Melanocyte of skin (primary cell): Measurements from ENCODE around the gene MORN4. TPM values are rescaled to one million over a fixed set of nuclear protein-coding genes. Genes with fewer than 3 reads are reported as not detected.

Source experiments
- total RNA-seq, 2 donors: library from RNA; depleted of rRNA; stranded (reverse); fragments of >200 nt; gene quantifications; 2 replicates each; pipeline ENCODE4 v1.2.3, GENCODE V29; 2012

The MORN4 gene
- total RNA-seq = 1 to 10 TPM; 4.1 to 4.3 TPM

DNA sequence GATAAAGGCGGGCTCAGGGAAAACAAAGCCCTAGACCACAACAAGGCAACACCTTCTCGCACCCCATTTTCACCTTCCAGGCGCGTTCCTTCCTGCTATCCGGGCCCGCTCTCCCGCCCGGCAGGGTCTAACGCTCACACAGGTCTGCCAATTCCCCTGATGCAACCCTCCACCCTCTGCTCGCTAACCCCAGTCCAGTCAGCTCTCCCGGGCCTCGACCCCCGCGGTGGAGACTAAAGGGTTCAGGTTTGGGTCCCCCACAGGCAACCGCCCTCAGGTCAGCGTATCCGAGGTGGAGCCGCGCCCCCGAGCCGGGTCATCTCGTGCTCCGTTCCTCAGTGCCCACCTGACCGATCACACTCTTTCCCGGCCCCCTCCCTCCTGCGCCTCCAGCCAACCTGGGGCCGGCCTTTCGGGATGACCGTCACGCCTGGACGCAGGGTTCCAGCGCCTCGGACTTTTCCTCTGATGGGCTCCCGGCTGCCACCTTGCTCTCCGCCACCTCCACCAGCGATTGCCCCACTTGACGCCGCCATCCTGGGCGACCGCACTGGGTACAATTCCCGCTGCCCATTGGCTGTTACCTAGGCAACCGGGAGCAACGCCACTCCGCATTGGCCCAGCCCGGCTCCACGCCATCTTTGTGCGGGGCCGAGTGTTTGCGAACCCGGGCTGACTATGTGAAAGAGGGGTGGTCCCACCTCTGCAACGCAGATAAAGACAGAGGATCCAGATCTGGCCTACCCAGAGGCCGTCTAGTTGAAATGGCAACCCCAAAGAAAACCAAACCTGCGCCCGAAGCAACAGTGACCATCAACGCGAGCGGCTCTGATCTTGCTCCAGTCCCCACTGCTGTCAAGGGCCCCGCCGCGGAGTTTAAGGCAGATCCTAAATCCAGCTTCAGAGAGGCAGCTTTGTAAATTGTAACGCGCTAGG is at the start of gene MORN4:
TSS of gene MORN4 (minus strand) at position 552 of the 936 bp plus-strand sequence. CDS start 13,847 bp downstream, outside the sequence.

DNA sequence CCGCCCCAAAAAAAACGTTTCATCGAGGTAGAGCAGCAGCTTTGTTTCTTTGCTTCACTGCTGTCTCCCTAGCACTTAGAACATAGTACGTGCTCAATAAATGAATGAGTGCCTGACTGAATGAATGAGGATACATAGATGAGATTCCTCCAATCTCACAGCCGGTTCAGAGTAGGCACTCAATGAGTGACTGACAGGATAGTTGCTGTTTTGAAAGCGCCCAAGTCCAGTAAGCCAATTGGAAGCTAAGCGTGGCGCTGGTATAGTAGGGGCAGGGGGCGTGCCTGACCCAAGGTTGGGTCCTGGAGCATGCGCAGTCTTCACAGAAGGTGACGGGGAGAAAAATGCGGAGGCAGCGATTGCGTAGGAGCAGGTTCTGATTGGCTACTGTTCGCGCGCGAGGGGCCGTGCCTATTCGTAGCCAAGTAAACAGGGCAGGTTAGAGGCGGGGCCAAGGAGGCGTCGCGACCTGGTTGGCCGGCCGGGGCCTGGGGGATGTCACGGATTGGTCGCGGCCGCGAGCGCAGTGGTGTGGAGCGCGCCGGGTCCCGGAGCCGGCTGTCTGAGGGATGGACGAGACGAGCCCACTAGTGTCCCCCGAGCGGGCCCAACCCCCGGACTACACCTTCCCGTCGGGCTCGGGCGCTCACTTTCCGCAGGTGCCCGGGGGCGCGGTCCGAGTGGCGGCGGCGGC is 7.0 kb upstream of the MORN4 start, which contains the start of gene PI4K2A:
TSS of gene PI4K2A (plus strand) at position 498 of the 694 bp plus-strand sequence. CDS start at position 570, 72 bp downstream.

DNA sequence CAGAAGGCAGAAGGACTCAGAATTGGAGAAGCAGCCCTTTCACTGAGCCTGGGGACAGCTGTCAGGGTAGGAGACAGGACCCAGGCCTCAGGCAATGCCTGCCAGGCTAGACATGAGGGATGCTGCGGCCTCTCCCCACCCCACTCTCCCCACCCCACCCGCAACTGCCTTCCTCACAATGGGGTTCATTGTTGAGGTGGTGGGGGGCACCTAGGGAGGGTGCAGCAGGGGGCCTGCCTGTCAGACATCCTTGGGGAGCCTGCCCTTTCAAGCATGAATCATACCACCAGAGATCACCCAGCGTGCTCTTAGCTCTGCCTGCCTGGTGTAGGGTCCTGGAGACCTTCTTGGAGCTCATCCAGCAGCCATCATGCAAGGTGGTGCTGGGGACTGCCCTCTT is 43.8 kb downstream of the MORN4 start, which contains the start of gene C10orf62:
TSS of gene C10orf62 (plus strand) at position 243 of the 400 bp plus-strand sequence. CDS start 177 bp downstream, outside the sequence.

DNA sequence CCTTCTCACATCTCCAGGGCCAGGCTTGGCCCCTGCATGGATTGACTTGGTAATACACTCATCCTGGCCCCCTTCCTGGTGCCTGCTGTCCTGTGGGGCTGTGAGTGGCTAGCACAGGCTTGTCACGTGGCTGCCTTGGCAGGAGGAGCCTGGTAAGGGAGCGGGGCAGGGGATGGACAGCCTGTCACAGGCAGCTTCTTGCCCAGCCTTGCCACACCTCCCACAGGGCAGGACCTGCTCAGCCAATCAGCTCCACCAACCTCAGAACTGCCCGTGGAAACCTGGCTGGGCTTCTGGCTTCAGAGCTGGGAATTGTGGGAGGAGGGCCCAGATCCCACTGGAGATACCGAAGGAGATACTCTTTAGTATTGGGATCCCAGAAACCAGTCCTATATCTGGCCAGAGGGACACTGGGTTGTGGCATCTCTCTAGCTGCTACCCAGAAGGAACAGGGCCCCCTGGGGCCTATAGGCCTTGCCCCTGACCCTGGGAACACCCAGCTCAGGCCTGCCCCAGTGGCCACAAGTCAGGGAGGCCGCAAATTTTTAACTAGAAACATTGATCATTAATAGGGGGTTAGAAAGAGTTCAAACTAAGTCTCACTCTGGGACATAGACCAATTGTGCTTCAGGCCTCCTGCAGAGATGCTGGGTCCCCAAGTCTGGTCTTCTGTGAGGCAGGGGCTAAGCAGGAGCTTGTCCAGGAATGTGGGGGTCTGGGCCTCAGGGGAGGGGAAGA is 49.1 kb downstream of the MORN4 start, which contains the start of gene HOGA1:
TSS of gene HOGA1 (plus strand) at position 330 of the 738 bp plus-strand sequence. CDS start at position 645, 315 bp downstream.

DNA sequence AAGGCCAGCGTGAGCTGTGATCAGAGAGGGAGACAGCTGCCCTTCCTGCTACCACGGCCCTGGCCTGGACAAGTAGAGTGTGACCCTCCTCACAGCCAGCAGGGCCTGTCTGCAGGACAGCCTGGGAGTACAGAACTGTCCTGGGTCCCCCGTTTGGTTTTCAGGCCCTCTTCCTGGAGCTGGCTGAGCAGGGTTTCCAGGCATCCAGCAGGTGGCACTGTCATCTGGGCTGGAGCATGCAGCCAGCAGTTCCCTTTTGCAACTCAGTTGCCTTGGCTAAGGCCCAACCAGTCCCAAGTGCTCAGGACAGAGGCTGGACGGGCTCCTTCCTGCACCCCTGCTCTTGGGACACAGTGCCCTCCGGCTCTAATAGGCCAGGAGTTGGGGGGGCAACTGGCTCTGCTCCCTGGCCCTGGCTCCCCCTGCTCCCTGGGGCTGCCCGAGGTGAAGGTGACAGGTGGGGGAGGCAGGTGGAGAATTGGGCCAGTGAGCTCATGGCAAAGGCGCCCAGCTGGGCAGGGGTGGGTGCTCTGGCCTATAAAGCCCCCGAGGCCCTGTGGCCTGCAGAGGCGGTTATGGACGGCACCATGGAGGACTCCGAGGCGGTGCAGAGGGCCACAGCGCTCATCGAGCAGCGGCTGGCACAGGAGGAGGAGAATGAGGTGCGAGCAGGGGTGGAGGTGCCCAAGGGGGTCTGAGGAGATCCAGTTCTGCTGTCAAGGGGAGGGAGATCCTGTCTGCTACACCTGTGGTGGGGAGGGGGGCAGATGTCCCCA is 60.9 kb downstream of the MORN4 start, which contains the start of gene ANKRD2:
TSS of gene ANKRD2 (plus strand) at position 566 of the 776 bp plus-strand sequence. CDS start at position 576, 10 bp downstream.

Other genes with a start within 250 kb of the MORN4 start
- gene RRP12, start 232.2 kb downstream of the MORN4 start, total RNA-seq = 10 to 100 TPM; 17.9 to 31.0 TPM
- 100 to 1,000 TPM; 376 to 564 TPM for gene PGAM1, start 207.3 kb downstream of the MORN4 start, total RNA-seq
- 10 to 100 TPM; 29.9 to 49.0 TPM for gene EXOSC1, start 187.5 kb downstream of the MORN4 start, total RNA-seq
- 10 to 100 TPM; 48.2 to 77.3 TPM for gene ZDHHC16, start 187.3 kb downstream of the MORN4 start, total RNA-seq
- gene MMS19, start 135.1 kb downstream of the MORN4 start, total RNA-seq = 100 to 1,000 TPM in 1 of 2 donors, 10 to 100 TPM in 1; 78.3 to 105 TPM
- 10 to 100 TPM; 34.8 to 44.0 TPM for gene UBTD1, start 134.6 kb downstream of the MORN4 start, total RNA-seq
- under 1 TPM; under 0.01 to 0.33 TPM for gene ANKRD2, start 60.7 kb downstream of the MORN4 start, total RNA-seq
- 1 to 10 TPM; 1.3 to 1.7 TPM for gene HOGA1, start 49.1 kb downstream of the MORN4 start, total RNA-seq
- not detected for gene C10orf62, start 43.8 kb downstream of the MORN4 start, total RNA-seq
- gene PI4K2A, start 7.2 kb upstream of the MORN4 start, total RNA-seq = 10 to 100 TPM; 18.6 to 23.7 TPM
- gene AVPI1, start 53.7 kb upstream of the MORN4 start, total RNA-seq = 100 to 1,000 TPM; 198 to 284 TPM
- 10 to 100 TPM; 70.6 to 89.1 TPM for gene MARVELD1, start 80.2 kb upstream of the MORN4 start, total RNA-seq
- gene ZFYVE27, start 103.6 kb upstream of the MORN4 start, total RNA-seq = 10 to 100 TPM; 37.9 to 40.6 TPM
- gene SFRP5, start 138.5 kb upstream of the MORN4 start, total RNA-seq = not detected
- gene GOLGA7B, start 216.3 kb upstream of the MORN4 start, total RNA-seq = 1 to 10 TPM; 3.8 to 7.7 TPM